HG02623 (cell line): Measurements from ENCODE around the gene ENTR1.

ENCODE experiments used
- ATAC-seq: cut with Tn5 transposase; IDR thresholded peaks from one replicate; pipeline ENCODE4 v1.9.1; 2021; ENCODE audit warnings: moderate library complexity; ENCODE audit not compliant: unreplicated experiment

Gene ENTR1, protein sequence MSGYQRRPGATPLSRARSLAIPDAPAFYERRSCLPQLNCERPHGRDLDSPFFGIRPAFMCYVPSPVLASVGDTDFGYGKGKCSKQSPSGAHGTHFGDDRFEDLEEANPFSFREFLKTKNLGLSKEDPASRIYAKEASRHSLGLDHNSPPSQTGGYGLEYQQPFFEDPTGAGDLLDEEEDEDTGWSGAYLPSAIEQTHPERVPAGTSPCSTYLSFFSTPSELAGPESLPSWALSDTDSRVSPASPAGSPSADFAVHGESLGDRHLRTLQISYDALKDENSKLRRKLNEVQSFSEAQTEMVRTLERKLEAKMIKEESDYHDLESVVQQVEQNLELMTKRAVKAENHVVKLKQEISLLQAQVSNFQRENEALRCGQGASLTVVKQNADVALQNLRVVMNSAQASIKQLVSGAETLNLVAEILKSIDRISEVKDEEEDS

DNA sequence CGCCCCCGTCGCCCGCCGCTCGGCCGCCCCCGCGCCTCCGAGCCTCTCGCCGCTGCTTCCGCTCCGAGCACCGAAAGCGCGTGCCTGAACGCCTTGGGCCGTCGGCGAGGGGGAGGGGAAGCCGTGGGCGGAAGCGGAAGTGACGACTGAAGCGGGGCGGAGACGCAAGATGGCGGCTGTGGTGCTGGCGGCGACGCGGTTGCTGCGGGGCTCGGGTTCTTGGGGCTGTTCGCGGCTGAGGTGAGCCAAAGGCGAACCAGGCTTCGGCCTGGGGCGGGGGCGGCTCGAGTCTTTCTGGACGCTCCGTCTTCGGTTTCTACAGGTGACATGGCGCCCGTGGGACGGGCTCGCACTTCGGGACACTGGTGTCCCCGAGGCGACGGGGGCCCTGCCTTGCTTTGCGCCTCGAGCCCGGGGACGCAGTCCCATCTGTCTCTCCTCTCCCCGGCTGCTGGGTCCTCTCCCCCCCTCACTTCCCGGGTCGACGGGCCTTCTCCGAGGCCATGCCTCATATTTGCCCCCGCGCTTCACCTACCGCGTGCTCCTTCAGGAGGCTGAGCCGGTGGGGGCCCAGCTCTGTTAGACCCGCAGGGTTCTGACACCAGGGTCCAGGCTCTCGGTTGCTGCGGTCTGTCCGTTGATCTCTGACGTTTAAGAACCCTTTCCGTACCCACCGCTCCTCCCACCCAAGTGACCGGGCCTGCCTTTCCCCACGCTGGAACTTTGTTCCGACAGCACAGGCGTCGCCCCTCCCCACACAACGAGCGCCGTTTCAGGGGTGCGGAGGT is at the start of gene ENTR1, which contains the start of gene PMPCA:
TSS of gene ENTR1 (minus strand) at position 115 of the 788 bp plus-strand sequence. CDS start 217 bp downstream, outside the sequence.
TSS of gene PMPCA (plus strand) at position 159 of the 788 bp plus-strand sequence. CDS start at position 170, 11 bp downstream.
- ATAC-seq: peak; percentile 87

DNA sequence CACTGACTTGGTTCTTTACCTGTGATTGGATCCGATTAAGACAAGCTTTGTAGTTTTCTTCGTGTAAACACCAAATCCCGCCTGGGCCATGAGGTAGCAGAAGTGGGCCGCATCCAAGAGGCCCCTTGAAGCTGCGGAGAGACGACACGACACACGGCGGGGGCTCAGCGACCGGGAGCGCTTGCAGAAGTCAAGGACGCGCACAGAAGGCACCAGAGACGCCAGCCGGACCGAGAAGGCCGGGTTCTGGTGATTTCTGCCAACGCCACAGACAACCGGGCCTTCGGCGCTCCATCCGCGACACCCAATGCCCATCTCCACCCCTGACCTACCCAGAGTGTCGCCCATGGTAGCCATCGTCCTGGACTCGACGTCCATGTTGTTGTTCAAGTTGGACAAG is 49.0 kb upstream of the ENTR1 start:
- ATAC-seq: no peak

DNA sequence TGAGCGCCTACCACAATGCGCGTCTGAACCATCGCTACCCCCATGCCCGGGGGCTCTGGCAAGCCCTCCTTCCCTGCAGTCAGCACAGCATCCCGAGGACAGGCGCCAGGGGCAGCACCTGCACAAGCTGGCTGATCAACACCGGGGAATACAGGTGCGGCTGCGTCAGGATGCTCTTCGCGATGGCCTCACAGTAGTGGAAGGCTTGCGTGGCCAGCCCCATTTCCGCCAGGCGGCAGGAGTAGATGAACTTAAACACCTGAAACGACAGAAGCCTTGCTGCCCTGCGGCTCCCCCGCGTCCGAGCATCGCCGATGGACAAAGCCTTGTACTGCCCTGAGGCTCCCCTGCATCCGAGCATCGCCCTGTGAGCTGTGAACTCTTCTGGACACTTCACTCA is 46.9 kb upstream of the ENTR1 start:
- no peak for ATAC-seq

DNA sequence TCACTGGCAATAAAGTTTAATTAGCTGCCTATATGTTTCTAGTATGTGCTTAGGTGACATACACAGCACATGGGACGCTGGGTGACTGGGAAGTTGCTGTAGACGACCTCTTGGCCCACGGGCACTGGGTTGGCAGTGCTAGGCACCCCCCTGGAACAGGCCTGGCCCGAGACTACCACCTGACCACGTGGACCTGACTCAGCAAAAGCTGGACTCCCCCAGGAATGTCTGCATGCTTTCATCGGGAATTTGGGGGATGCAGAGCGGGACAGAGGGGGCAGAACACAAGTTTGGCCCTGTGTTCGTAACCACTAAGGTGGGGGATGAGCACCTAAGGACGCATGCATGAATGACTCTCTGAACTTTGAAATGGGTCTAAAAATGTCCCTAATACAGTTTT is 45.8 kb upstream of the ENTR1 start:
- ATAC-seq: no peak

DNA sequence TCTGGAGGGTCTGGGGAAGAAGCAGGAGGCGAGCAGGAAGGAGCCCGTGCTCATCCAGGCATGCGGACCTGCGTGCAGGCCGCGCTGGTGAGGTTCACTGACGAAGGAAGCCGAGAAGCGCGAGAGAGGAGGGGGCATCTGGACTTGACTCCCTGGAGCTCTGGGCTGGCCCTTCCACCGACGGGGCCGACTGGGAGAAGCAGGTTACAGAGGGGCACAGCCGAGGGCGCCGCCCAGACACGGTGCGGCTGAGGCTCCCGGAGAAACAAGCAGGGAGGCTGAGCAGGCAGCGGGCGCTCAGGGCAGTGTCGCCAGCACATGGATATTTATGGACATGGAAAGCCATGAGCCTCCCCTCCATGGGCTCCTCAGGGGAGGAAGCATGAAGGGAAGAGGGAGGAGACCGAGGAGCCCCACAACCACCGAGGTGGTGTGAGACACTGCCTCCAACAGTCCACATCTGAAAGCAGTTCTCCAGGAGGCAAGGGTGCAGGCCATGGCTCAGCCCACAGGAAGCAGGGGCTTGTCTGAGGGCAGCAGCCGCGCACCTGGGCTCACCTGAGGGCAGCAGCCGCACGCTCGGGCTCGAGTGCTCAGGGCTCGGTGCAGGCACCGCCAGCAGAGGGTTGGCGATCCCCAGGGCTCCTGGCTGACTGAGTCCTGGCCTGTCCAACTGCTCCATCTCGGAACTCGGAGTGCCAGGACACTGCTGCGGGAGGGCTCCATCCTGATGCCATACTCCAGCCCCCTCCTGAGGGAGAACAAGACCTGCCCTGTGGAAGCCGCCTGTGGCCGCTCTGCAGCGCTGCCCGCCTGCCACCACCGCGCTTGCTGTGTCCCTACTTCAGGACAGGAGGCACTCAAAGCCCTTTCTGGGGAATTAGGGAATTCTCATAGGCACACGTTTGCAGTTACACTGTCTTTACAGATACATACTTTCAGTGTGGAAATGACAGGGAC is 44.9 kb upstream of the ENTR1 start:
- no peak for ATAC-seq

DNA sequence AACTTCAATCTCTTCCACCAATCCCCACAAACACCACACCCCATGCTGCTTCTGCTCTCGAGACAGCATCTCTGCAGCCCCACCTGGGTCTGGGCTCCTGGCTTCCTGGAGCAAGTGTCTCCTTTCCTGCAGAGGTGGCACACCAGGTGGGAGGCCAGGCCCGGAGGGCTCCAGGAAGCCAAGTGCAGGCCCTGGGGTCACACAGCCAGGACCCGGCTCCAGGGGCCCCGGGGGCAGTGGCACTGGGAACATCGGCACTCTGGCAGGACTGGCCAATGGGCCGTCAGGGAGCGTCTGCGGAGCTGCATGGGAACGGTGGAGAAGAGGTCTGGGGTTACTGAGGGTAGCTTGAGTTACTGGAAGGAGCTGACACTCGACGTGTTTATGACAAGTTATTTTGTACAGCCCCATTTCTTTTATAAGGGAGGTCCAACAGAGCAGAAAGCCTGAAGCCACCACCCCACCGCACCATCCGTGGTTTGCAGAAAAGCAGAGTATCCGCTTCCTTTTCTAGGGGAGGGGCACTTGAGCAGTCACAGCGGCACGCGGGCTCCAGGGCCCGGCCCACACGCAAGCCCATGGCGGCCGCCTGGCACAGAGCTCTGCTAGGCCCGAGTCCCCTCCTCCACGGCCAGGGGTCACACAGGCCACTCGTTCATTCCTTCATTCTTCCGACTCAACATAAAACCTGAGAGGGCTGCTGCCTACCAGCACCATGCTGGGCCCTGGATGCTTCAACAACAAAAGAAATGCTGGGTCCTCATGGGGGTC is 43.8 kb upstream of the ENTR1 start:
- no peak for ATAC-seq

DNA sequence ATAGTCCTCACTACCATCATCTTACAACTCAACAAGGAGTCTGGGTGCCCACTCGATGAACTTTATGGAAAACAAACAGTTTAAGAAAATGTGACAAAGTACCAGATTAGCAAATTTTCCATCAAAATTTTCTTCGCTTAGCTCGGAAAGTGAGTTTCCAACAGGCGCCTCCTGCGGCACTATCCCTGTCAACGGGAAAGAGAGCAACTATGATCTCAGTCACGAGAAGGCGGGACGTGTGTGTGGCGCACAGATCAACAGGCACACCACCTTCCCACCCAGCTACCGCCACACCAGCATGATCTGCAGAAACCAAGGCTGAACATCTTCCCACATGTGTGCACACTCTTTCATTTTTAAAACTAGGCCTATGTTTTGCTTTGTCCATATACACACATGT is 42.9 kb upstream of the ENTR1 start:
- ATAC-seq: no peak

DNA sequence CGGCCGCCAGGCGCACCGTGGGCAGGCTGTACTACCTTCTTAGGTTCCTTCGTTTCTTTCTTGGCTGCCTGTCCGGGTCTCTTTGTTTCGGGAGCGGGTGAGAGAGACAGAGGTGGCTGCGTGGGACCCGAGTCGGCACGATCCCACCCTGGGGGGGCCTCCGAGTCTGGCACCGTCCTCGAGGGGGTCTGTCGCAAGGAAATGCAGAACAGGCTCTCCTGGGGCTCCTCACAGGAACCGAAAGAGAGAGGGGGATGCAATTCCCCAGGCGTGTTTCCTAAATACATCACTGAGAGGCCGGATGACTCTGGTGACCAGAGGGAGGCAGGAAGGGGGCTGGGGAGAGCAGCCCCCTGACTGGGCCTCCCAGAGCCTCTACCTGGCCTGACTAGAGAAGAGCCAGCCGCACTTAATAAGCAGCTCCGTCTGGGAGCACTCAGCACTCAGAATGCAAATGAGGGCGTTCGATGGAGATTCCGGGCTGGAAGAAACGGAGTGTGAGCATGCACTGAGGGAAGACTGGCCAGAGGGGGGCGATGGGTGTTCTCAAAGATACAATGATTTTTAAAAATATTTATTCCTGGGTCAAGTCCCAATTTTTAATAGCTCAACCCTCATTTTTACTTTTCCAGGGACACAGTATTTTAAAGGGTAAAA is 40.9 kb upstream of the ENTR1 start:
- no peak for ATAC-seq

DNA sequence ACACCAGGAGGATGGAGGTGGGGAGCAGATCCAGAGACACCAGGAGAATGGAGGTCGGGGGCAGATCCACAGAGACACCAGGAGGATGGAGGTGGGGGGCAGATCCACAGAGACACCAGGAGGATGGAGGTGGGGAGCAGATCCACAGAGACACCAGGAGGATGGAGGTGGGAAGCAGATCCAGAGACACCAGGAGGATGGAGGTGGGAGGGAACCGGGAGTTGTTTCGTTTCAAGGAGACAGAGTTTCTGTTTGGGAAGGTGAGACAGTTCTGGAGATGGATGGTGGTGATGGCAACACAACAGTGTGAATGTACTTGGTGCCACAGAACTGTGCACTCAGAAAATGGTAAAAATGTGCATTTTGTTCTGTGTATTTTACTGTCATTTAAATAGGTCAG is 38.2 kb upstream of the ENTR1 start:
- no peak for ATAC-seq

DNA sequence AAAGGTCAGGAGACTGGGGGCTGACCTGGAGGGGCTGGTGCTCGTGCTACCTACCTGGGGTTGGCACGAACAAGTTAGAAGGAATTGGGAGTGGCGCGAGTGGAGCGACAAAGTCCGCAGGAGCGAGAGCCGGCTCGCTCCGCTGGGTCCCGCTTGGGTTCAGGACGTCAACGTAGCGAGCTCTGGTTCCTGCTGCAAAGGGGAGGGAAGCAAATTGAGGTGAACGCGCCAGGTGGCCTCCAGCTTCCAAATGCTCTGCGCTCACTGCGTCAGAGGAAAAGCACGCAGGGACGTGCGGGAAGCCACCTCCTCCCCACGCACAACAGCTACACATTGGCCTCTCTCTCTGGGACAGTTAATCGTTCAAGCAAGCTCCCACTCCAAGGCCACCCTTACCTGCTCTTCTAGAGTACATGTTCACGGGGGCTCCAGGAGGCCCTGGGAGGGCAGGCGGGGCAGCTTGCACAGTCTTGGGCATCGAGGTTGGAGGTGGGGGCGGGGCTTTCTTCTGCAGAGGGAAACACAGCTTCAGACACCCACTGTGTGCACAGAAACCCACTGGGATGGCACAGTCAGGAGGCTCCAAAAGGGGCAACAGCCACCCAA is 36.9 kb upstream of the ENTR1 start:
- no peak for ATAC-seq

DNA sequence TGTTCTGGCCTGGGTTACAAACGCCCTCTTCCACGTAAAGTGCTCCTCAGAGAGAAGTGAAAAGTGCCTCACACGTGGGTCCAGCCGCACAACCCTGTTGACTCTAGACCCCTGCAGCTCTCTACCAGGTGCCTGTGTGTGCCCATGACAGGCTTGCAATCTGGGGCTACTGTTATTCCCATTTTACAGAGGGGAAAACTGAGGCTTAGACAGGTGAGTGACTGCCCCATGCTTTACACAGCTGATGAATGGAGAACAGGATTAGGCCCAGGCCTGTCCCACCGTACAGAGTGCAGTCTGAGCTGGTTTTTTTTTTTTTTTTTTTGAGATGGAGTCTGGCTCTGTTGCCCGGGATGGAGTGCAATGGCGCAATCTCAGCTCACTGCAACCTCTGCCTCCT is 35.4 kb upstream of the ENTR1 start:
- ATAC-seq: no peak

DNA sequence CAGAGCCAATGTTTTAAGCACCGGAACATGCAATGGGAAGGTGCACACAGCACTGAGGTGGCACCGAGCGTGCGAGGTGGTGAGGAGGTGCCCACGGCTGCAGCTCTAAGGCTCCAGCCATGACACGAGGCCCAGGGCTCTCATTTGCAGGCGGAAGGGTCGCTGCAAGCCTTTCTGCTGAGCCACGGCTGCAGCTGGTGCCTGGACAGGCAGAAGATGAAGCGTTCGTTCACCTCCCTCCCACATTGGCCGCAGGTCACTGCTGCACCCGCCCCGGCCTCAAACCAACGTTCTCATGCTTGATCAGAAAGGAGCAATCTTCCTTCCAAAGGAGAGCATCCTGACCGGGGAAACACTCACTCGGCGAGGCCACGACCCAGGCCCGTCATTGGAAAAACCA is 33.7 kb upstream of the ENTR1 start:
- ATAC-seq: no peak

DNA sequence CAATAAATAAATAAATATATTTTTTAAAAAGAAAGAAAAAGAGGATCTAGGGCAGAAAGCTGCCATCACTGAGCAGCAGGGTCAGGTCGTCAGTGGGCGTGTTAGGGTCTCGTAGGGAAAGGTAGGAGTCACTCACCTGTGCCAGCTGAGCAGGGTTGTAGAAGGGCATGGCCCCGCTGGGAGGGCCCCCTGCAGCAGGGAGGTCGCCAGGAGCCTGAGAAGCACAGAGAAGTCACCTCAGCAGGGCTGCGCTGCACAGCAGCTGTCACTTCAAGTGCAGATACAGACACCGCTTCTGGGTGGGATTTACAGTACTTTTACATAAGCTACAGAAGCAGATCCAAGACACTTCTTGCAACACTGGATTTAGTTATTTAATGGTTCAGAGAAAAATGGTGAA is 33.3 kb upstream of the ENTR1 start:
- no peak for ATAC-seq

DNA sequence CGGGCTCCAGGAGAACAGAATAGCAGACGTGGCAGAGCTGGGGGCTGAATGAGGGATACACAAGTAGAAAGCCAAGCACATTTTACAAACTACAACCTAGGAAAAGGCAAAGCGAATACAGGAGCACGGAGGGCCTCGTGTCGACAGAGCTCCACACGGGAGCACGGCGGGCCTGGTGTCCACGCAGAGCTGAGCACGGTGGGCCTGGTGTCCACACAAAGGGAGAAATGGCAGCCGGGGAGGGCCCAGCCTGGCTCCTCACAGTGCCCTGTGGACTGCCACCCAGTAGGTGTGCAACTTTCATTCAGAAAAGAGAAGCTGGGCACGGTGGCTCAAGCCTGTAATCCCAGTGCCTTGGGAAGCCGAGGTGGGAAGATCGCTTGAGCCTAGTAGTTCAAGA is 32.7 kb upstream of the ENTR1 start:
- ATAC-seq: no peak

DNA sequence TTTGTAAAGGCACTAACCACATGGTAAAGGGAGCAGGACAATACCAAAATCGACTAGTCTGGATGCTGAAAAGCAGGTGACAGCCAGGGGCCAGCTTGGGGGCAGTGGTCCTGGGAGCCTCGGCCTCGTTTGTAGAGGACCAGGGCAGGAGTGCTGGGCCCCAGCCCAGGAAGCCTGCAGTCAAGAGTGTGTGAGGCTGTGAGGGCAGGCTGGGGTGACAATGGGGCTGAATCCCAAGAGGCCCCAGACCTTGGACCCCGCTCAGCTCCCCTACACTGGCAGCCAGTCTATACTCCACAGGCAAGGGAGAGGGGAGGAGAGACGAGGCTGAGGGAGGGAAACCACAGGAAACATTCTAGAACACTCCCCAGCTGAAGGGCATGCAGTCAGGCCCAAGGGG is 31.9 kb upstream of the ENTR1 start:
- no peak for ATAC-seq

DNA sequence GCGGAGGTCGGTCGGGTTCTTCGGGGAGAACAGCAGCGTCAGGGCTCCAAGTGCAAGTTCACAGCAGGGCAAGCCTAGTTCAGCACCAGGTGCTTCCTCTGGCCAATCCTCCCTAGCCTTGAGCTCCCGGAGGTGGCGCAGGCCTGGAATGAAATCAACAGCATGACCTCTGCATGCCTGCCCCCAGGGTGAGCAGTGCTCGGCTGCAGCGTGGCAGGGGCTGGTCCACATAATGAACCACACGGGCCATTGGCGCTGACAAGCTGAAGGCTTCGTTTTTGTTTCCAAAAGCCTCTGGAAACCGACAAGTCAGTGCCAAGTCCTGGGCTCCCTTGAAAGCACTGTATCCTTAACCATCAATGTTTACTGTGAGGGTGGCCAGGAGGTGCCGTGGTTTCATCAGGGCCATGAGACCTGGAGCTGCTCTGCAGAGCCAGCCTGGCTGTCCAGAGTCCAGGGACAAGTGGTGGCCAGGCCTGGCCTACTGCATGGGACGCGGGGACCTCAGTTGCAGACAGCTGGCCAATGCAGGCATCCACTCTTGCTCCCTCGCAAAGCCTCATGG is 31.3 kb upstream of the ENTR1 start:
- no peak for ATAC-seq

DNA sequence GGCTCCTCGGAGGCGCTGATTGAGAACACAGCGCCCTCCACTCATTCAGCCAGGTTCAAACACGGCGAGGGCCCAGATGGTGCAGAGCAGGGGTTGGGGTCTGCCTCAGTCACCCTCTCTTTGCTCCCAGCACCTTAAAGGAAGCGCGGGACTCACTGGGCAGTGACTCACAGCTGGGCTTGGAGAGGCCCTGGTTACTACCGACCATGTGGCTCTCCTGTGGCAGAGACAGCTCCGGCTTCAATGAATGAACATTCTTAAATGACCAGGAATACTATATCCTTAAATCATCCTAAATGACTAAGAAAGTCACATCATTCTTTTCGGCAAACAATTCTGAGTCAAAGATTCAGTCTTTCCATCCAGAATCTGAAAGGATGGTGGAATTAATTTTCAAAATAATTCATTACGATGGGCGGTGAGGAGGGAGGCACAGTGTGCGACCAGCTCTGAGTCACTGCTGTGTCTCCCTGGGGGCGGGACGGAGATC is 30.8 kb upstream of the ENTR1 start:
- ATAC-seq: no peak

DNA sequence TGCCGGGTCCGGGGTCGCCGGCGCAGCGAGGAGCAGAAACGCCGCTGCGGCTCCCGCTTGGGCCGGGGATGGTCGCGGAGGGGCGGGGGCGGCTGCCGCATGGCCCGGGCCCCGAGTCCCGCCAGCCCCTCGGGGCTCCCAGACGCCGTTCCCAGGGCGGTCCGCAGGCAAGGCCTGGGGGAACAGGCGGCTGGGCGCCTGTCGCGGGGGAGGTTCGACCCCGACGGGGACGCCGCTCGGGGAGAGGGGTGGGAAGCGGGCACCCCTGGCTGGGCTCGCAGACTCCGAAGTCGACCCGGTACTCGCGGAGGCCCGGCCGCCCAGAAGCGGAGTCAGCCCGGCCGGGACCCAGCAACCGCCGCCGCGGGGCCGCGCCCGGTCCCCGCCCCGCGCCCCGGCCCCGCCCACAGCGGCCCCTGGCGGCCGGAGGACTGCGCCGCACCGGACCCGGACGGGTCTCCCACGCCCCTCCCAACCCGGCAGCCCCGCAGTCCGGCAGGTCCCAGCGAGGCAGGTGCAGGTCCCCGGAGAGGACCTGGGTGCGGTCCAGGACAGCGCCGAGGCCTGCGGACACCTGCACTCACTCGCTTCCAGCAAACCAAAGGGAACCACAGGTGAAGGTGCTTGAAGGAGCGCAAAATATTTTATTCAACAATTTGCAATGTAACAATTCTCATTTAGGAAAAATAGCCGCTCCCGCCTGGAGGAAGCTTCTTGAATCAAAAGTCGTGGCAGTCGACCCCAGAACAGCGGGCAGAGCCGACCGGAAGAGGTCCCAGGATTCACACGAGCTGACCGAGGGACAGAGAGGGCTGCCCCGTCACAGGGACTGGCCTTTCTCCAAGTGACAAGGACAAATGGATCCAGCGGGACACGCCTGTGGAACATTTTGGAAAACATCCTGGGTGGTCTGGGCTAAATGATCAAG is 29.3 kb upstream of the ENTR1 start, which contains the start of gene INPP5E:
TSS of gene INPP5E (minus strand) at position 365 of the 928 bp plus-strand sequence. CDS start 426 bp downstream, outside the sequence.
- ATAC-seq: peak; percentile 59
